NCI-H748 (cell line): ENCODE results near the gene PHLPP1.

Source experiments
- DNase-seq: peaks from one replicate; lab custom pipeline; 2025; ENCODE audit not compliant: unreplicated experiment; lab: John Stamatoyannopoulos, UW

Gene PHLPP1

GRCh38 chr18:62842898-62843297, 127.6 kb downstream of the PHLPP1 start:
- DNase-seq, result no peak

GRCh38 chr18:62844850-62845643, 129.7 kb downstream of the PHLPP1 start:
- DNase-seq, result no peak

- no peak for DNase-seq
Measured at GRCh38 chr18:62846313-62846712, 131.0 kb downstream of the PHLPP1 start.

GRCh38 chr18:62847081-62847480, 131.7 kb downstream of the PHLPP1 start:
- DNase-seq, result no peak

DNA sequence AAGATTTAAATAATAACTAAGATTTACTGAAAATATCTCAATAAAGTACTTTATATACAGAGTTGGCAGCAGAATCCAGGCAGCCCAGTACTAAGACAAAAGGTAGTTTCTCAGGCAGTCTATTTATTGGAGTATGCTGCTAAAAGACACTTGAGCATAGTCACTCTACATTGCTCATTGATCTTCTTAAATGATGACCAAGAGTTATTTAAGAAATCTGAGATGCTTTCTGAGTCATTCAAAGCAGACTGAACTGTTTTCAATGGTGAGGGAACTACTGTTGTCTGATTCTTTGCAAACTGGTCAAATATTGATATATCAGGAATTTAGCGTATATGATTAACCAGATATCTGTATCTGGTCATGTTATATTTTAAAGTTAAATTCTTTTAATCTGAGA, 133.6 kb downstream of the PHLPP1 start:
- DNase-seq, result no peak

DNA sequence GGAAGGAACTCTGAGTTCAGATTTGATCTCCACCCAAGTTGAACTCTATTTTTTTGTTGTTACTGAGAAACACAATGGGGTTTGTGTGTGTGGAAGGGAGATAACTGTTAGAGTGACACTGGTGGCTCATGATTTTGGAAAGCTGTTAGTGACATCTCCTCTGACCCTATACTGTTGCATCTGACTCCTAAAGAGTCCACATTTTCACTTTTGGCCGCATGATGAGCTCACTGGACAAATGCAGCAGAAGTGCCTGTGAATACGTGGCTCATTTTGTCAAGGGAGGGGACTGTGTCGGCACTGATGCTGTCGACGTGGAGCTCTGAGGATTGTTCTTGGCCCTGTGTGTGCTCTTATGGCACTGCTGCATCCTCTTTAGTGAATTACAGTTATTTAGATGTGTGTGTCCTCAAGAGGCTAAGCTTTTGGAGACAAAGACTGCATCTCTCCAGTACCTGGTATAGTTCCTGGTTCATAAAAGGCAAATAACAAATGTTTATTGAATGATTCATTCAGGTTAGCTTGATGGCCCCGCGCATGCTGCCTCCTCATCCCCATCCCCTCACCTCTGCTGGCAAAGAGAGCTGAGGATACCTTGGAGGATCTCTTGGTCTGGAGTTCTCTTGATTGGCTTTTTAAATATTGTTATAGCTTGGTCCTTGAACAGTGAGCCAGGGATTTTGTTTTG, 135.4 kb downstream of the PHLPP1 start:
- no peak for DNase-seq

GRCh38 chr18:62852851-62853250, 137.5 kb downstream of the PHLPP1 start:
- DNase-seq, result no peak

GRCh38 chr18:62856294-62856693, 141.0 kb downstream of the PHLPP1 start:
- DNase-seq, result no peak

DNA sequence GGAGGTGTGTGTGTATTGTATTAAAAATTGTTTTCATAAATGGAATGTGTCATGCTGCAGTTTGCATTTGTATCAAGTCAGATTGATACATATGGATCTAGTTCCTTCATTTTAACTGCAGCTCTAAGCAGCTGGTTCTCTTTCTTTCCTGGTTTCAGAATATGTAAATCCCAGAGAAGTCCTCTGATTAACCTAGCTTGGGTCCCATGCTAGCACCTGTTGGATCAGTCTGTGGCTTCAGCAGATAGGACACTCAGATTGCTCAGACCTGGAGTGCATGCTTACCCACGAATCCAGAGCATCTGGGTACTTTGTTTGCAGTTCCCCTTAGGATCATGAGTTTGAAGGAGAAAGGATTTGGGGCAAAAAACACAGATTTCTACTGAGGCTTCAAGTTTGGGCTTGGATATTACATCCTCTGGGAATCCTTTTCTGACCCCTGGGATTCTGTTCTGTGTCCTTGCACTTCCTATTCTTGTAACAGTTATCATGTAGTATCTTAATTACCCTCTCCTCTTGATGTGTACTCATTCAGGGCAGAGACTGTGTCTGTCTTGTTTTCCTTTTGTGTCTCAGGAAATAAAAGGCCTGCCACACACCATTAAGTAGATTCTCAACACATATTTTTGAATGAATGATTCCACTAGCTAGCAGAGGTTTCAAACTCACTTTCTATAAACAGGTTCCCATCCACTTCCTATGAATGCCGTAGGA, 142.1 kb downstream of the PHLPP1 start:
- no peak for DNase-seq

- no peak for DNase-seq
Measured at GRCh38 chr18:62860062-62860461, 144.7 kb downstream of the PHLPP1 start.

GRCh38 chr18:62862466-62862865, 147.1 kb downstream of the PHLPP1 start:
- no peak for DNase-seq

DNA sequence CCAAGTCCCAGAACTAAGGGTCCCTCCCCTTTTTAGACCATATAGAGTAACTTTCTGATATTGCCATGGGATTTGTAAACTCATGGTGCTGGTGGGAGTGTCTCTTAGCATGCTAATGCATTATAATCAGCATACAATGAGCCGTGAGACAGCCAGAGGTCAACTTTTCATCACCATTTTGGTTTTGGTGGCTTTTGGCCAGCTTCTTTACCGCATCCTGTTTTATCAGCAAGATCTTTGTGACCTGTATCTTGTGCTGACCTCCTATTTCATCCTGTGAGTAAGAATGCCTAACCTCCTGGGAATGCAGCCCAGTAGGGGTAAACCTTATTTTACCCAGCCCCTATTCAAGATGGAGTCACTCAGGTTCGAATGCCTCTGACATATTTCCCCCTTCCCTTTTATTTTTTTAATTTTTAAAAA, 148.2 kb downstream of the PHLPP1 start:
- no peak for DNase-seq

GRCh38 chr18:62865498-62865897, 150.2 kb downstream of the PHLPP1 start:
- no peak for DNase-seq

GRCh38 chr18:62867534-62867933, 152.2 kb downstream of the PHLPP1 start:
- DNase-seq, result no peak

DNA sequence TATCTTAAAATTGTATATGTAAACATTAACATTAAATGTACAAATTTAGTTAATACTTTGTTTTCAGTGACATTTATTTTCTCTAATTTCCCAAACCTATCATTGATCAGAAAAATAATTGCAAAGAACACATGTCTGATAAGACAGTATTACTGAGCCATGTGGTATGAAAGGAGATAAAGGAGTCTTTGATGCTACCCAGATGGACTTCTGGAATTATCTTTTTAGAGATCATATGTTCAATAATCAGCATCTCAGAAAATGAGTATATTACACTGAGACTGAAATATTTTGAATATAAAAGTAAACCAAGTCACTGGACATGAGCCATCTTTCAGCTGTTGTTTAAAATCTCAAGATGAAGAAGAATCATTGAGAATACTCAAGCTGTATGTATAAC, 153.3 kb downstream of the PHLPP1 start:
- DNase-seq, result no peak

DNA sequence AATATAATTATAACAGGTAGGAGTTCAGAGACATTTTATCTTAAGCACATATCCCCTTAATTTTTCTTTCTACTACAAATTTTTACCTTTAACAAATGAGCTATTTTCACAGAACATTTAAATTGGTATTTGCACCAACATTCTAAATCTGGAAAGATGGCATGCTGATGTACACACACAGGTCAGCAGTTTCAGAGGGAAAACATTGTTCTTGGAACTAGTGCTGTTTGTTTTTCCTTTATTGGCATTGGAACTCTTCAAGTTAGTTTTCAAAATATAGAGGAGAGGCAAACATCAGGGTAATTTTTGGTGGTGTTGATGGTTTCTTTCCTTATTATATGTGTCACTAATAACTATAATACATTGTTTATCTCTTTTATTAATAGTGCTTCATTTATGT, 155.3 kb downstream of the PHLPP1 start:
- DNase-seq, result no peak

GRCh38 chr18:62875323-62875722, 160.0 kb downstream of the PHLPP1 start:
- peak; percentile 14 for DNase-seq

DNA sequence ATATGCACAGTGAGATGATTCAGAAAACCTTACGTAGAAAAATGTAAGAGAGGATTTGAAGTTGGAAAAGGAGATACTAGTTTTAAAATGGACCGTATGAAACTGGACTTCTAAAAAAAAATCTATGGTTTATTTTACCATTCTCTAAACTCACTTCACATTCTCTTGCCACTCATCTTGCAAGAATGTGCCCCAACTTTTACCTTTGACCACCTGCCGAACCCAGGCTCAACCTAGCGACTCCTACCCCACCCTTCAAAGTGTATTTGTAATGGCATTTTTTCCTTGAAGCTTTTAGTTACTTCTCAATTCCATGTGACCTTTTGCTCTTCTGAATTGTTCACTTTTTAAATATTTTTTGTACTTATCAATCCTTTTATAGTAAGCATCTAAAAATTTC, 160.8 kb downstream of the PHLPP1 start:
- no peak for DNase-seq

DNA sequence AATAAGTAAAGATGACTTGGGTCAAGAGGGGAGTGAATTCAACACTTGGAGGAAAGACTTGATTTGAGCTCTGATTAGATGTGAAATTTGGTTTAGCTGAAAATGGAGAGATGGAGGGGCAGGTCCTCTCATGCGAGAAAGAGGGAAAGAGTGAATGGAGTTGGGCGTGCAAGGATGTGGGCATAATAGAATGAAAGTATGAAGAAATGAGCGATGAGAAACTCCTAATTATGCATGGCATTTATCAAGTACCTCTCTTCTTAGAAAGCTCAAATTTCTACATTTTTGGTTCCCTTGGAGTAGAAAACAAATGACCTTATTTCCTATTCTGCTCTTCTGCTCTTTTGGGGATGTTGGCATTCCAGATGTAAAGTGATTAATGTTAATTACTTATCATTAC, 161.5 kb downstream of the PHLPP1 start:
- no peak for DNase-seq

- peak; percentile 15 for DNase-seq
Measured at GRCh38 chr18:62877411-62878221, 162.3 kb downstream of the PHLPP1 start.

DNA sequence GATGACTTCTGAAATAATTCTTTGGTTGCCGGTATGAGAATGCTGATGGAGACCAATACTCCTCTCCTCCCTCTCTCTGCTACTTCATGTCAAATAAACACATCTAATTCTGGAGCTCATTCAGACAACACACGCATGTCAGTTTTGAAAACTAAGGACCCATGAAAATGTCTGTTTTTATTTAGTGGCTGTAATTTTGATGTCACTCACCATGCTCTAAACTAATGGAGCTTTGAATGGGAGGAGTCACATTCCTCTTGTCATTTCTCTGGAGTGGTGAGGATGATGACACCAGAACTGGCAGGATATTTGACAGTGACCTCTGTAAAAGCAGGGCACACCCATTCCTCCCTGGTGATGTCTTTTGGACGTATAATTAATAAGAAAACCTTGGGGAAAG, 163.0 kb downstream of the PHLPP1 start:
- DNase-seq, result no peak
